Kidney (tissue), 14 donors: ENCODE results near the gene IRGM. TPM values are rescaled to one million over a fixed set of nuclear protein-coding genes. Genes with fewer than 3 reads are reported as not detected.

Experiments used
- DNase-seq, 5 donors: peaks; one replicate each; pipeline ENCODE4 v3.0.0-alpha.2; 2013 to 2020
- FAIRE-seq: peaks from 2 replicates; lab custom pipeline; 2012; peaks lifted over from hg19 to GRCh38; lab: Jason Lieb, UNC
- H3K27ac ChIP-seq, 2 donors: one replicate each; pipeline ENCODE4 v1.7.0; 2013; ENCODE audit warnings: low read depth in 2 of 2, low read length in 2 of 2, inconsistent platforms in 1 of 2
- H3K27me3 ChIP-seq: one replicate; pipeline ENCODE4 v1.7.1; 2013; ENCODE audit warnings: low read length, inconsistent platforms; ENCODE audit not compliant: control insufficient read depth, insufficient read depth
- H3K36me3 ChIP-seq, 3 donors: one replicate each; pipeline versions ENCODE4 v1.7.0 to v1.7.1; 2013; ENCODE audit warnings: low read length in 3 of 3, control low read depth in 1 of 3, inconsistent platforms in 1 of 3; ENCODE audit not compliant: insufficient read depth in 3 of 3, control insufficient read depth in 2 of 3
- H3K4me1 ChIP-seq, 3 donors: one replicate each; pipeline versions ENCODE4 v1.7.0 to v1.7.1; 2013; ENCODE audit warnings: low read length in 3 of 3, inconsistent platforms in 1 of 3, low read depth in 1 of 3; ENCODE audit not compliant: control insufficient read depth in 2 of 3, insufficient read depth in 2 of 3
- H3K4me3 ChIP-seq, 3 donors: one replicate each; pipeline versions ENCODE4 v1.7.0 to v1.8.1; 2013; ENCODE audit warnings: low read length in 3 of 3, control low read depth in 1 of 3, inconsistent platforms in 1 of 3
- H3K9ac ChIP-seq, 3 donors: one replicate each; pipeline versions ENCODE4 v1.7.0 to v1.7.1; 2013; ENCODE audit warnings: low read length in 3 of 3, control low read depth in 1 of 3, inconsistent platforms in 1 of 3
- H3K9me3 ChIP-seq, 3 donors: one replicate each; pipeline versions ENCODE4 v1.7.0 to v1.7.1; 2013; ENCODE audit warnings: low read length in 3 of 3, control low read depth in 1 of 3, inconsistent platforms in 1 of 3; ENCODE audit not compliant: control insufficient read depth in 2 of 3, insufficient read depth in 1 of 3
- intact Hi-C: fragments of 100-400 bp; cut with DNase I; formaldehyde crosslinking; loops from one replicate; pipeline ENCODE4 v1.11.1; 2022
- polyA plus RNA-seq: library from polyadenylated mRNA; stranded (reverse); fragments of 350-450 nt; fragmentation: Illumina TruSeq; extraction: RNeasy Lipid Tissue Mini Kit (QIAGEN cat#74804); gene quantifications from one replicate; pipeline ENCODE4 v1.2.3, GENCODE V29; 2014; ENCODE audit warnings: low read depth, low replicate concordance; ENCODE audit not compliant: insufficient read depth
- total RNA-seq: library from RNA; stranded (reverse); fragmentation: NEBNext Ultra II Directional; extraction: Animal tissue kit (Norgen Biotek cat#: 25700); gene quantifications from one replicate; pipeline ENCODE4 v1.2.1, GENCODE V29; 2021
- TF ChIP-seq, protein P1 (sequence below): IDR thresholded peaks from 3 replicates; pipeline ENCODE4 v1.5.1; 2012; ENCODE audit warnings: mild to moderate bottlenecking, moderate library complexity, borderline replicate concordance; ENCODE audit not compliant: insufficient read depth; ENCODE audit errors: extremely low read depth
- donor health status: control.
- donor health status: control.
- donor health status: control.
- donor health status: control.
- donor health status: control.
- donor health status: DM: yes; HTN: yes; CAD: no.
- donor health status: Normal renal cell carcinoma (clear cell type).

IRGM gene
- total and polyA plus RNA-seq, 2 donors from 2014 or later, result 0.44 TPM; not detected in 1

GRCh38 chr5:150846654-150847333 is 473 bp downstream of the IRGM start:
- Histone ChIP-seq H3K9ac (no peak overlapping the region), H3K9me3 (no peaks in the 10 kb centered on the region), H3K27ac (no peak overlapping the region), H3K36me3 (no peaks in the 10 kb centered on the region), H3K4me1 (peaks cover 0 to 2% (median 0%) of the 10 kb centered on the region in 3 donors), H3K27me3 (no peaks in the 10 kb centered on the region), H3K4me3 (no peak overlapping the region)
- TF ChIP-seq, protein P1, sequence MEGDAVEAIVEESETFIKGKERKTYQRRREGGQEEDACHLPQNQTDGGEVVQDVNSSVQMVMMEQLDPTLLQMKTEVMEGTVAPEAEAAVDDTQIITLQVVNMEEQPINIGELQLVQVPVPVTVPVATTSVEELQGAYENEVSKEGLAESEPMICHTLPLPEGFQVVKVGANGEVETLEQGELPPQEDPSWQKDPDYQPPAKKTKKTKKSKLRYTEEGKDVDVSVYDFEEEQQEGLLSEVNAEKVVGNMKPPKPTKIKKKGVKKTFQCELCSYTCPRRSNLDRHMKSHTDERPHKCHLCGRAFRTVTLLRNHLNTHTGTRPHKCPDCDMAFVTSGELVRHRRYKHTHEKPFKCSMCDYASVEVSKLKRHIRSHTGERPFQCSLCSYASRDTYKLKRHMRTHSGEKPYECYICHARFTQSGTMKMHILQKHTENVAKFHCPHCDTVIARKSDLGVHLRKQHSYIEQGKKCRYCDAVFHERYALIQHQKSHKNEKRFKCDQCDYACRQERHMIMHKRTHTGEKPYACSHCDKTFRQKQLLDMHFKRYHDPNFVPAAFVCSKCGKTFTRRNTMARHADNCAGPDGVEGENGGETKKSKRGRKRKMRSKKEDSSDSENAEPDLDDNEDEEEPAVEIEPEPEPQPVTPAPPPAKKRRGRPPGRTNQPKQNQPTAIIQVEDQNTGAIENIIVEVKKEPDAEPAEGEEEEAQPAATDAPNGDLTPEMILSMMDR, result peak; percentile 65
- intact Hi-C loops, result loop anchor here (10.0 kb wide), 1 partner anchor 292 kb away; no protein-coding TSS in a partner anchor
- FAIRE-seq, result peak; percentile 93
- DNase-seq, result peak in 4 of 5 donors; percentile 61 to 94 (median 78)

DNA sequence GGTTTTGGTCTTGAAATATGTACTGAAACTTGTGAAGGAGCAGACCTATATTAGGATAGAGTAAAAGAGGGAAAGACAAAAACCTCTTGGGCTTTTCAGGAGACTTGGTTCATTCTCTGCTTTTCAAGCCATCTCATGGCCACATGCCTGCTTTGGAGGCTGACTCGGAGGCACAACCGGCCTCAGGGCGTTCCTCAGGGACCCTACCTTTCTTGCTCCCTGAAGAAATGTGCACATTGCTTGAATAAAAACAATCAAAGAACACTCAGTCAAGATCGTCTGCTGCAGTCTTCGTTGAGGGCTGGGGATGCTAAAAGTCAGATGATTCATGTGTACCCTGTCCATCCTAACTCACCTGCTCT is 994 bp downstream of the IRGM start:
- no peak overlapping the region for H3K4me3 ChIP-seq
- no peak overlapping the region for H3K27ac ChIP-seq
- DNase-seq, result no peak
- H3K9me3 ChIP-seq, result no peaks in the 10 kb centered on the region
- no peaks in the 10 kb centered on the region for H3K36me3 ChIP-seq
- no peaks in the 10 kb centered on the region for H3K27me3 ChIP-seq
- FAIRE-seq, result no peak
- intact Hi-C loops, result loop anchor here (10.0 kb wide), 1 partner anchor 293 kb away; no protein-coding TSS in a partner anchor
- no peak overlapping the region for H3K9ac ChIP-seq
- TF ChIP-seq, protein P1, result no peak
- peaks cover 0 to 2% (median 0%) of the 10 kb centered on the region in 3 donors for H3K4me1 ChIP-seq

- H3K27me3 ChIP-seq, result no peaks in the 10 kb centered on the region
- no peak overlapping the region for H3K9ac ChIP-seq
- DNase-seq, result no peak
- intact Hi-C loops, result loop anchor here (10.0 kb wide), 1 partner anchor 293 kb away; no protein-coding TSS in a partner anchor
- no peaks in the 10 kb centered on the region for H3K36me3 ChIP-seq
- TF ChIP-seq, protein P1, result no peak
- no peak for FAIRE-seq
- H3K9me3 ChIP-seq, result no peaks in the 10 kb centered on the region
- H3K27ac ChIP-seq, result no peak overlapping the region
- peaks cover 0 to 2% (median 0%) of the 10 kb centered on the region in 3 donors for H3K4me1 ChIP-seq
- no peak overlapping the region for H3K4me3 ChIP-seq
These were observed 1.9 kb downstream of the IRGM start for GRCh38 chr5:150848271-150848670.
